ENCODE results near the gene B4GALT6.

The B4GALT6 gene

GRCh38 chr18:31720867-31721266 lies 36.5 kb upstream of the B4GALT6 start:
- TF ChIP-seq CTCF (IDR thresholded peaks at IDR 0.05) = no peak
- no peak overlapping the region for H3K4me3 ChIP-seq
- no peak for DNase-seq (ENCODE audit: low spot score)
- no peak overlapping the region for H3K27ac ChIP-seq

GRCh38 chr18:31719363-31720006 lies 35.1 kb upstream of the B4GALT6 start:
- no peak for DNase-seq (ENCODE audit: low spot score)
- H3K27ac ChIP-seq = no peak overlapping the region
- H3K4me3 ChIP-seq = no peak overlapping the region
- no peak for TF ChIP-seq CTCF (IDR thresholded peaks at IDR 0.05)

- no peak overlapping the region for H3K4me3 ChIP-seq
- TF ChIP-seq CTCF (IDR thresholded peaks at IDR 0.05) = no peak
- H3K27ac ChIP-seq = no peak overlapping the region
- no peak for DNase-seq (ENCODE audit: low spot score)
These were observed 34.0 kb upstream of the B4GALT6 start for GRCh38 chr18:31718386-31718785.

GRCh38 chr18:31716362-31716761 lies 32.0 kb upstream of the B4GALT6 start:
- TF ChIP-seq CTCF (IDR thresholded peaks at IDR 0.05) = no peak
- DNase-seq (ENCODE audit: low spot score) = no peak
- Histone ChIP-seq H3K4me3 (no peak overlapping the region), H3K27ac (no peak overlapping the region)

- no peak overlapping the region for H3K4me3 ChIP-seq
- TF ChIP-seq CTCF (IDR thresholded peaks at IDR 0.05) = no peak
- no peak overlapping the region for H3K27ac ChIP-seq
- no peak for DNase-seq (ENCODE audit: low spot score)
These were observed 27.2 kb upstream of the B4GALT6 start for GRCh38 chr18:31711365-31712172.

GRCh38 chr18:31710826-31711225 lies 26.4 kb upstream of the B4GALT6 start:
- H3K4me3 ChIP-seq = no peak overlapping the region
- no peak overlapping the region for H3K27ac ChIP-seq
- TF ChIP-seq CTCF (IDR thresholded peaks at IDR 0.05) = no peak
- DNase-seq (ENCODE audit: low spot score) = no peak

GRCh38 chr18:31707815-31708214 lies 23.4 kb upstream of the B4GALT6 start:
- Histone ChIP-seq H3K4me3 (no peak overlapping the region), H3K27ac (no peak overlapping the region)
- no peak for DNase-seq (ENCODE audit: low spot score)
- TF ChIP-seq CTCF (IDR thresholded peaks at IDR 0.05) = no peak
